Measurements from ENCODE around the gene CLEC16A.

GRCh38 chr16:10933865-10934264 is 10.5 kb upstream of the CLEC16A start:
- TF ChIP-seq, protein P1, sequence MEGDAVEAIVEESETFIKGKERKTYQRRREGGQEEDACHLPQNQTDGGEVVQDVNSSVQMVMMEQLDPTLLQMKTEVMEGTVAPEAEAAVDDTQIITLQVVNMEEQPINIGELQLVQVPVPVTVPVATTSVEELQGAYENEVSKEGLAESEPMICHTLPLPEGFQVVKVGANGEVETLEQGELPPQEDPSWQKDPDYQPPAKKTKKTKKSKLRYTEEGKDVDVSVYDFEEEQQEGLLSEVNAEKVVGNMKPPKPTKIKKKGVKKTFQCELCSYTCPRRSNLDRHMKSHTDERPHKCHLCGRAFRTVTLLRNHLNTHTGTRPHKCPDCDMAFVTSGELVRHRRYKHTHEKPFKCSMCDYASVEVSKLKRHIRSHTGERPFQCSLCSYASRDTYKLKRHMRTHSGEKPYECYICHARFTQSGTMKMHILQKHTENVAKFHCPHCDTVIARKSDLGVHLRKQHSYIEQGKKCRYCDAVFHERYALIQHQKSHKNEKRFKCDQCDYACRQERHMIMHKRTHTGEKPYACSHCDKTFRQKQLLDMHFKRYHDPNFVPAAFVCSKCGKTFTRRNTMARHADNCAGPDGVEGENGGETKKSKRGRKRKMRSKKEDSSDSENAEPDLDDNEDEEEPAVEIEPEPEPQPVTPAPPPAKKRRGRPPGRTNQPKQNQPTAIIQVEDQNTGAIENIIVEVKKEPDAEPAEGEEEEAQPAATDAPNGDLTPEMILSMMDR (IDR thresholded peaks at IDR 0.05), result no peak
- TF ChIP-seq EZH2phosphoT487 (IDR thresholded peaks at IDR 0.05), result no peak
